Neural cell (in vitro differentiated cells): ENCODE results near the gene FXYD6. TPM values are rescaled to one million over a fixed set of nuclear protein-coding genes. Genes with fewer than 3 reads are reported as not detected.
"Not testable (repeated sequence)": the region's sequence is repeated elsewhere in the genome, so short reads cannot be mapped to it uniquely, and the experiment has no call there.

ENCODE experiments used
- H2AFZ ChIP-seq: fragments of 200-600, 300-800 bp; sonication (generic), shearing (Covaris generic); 2 replicates; pipeline ENCODE4 v1.6.0; 2014; ENCODE audit warnings: low read depth, mild to moderate bottlenecking, antibody characterized with exemption, low read length, moderate library complexity
- H3F3A ChIP-seq: fragments of 200-600 bp; shearing (Covaris generic); 2 replicates; pipeline ENCODE4 v1.6.1; 2016; ENCODE audit warnings: mild to moderate bottlenecking, moderate library complexity, mixed read lengths, antibody characterized with exemption, low read length; ENCODE audit not compliant: insufficient read depth, poor library complexity, severe bottlenecking
- H3K27ac ChIP-seq: fragments of 200-600, 300-800 bp; sonication (generic), shearing (Covaris generic); 2 replicates; pipeline ENCODE4 v1.5.1; 2014; ENCODE audit warnings: mild to moderate bottlenecking, low read length, moderate library complexity
- H3K27me3 ChIP-seq: fragments of 300-800, 200-600 bp; sonication (generic), shearing (Covaris generic); 2 replicates; pipeline ENCODE4 v1.6.0; 2014; ENCODE audit warnings: mild to moderate bottlenecking, low read depth, low read length, moderate library complexity; ENCODE audit not compliant: insufficient read depth
- H3K36me3 ChIP-seq: fragments of 300-800, 200-600 bp; sonication (generic), shearing (Covaris generic); 2 replicates; pipeline ENCODE4 v1.5.1; 2014; ENCODE audit warnings: mild to moderate bottlenecking, antibody characterized with exemption, low read length, moderate library complexity; ENCODE audit not compliant: insufficient read depth
- H3K4me2 ChIP-seq: fragments of 300-800, 200-600 bp; sonication (generic), shearing (Covaris generic); 2 replicates; pipeline ENCODE4 v1.6.0; 2014; ENCODE audit warnings: mild to moderate bottlenecking, low read length
- H3K4me3 ChIP-seq: fragments of 300-800, 200-600 bp; sonication (generic), shearing (Covaris generic); 2 replicates; pipeline ENCODE4 v1.5.1; 2014; ENCODE audit warnings: mild to moderate bottlenecking, low read length, moderate library complexity
- H3K79me2 ChIP-seq: fragments of 200-600 bp; shearing (Covaris generic); replicated peaks from 2 replicates; pipeline ENCODE4 v1.6.0; 2014; ENCODE audit warnings: mild to moderate bottlenecking, low read length, moderate library complexity; ENCODE audit not compliant: insufficient read depth
- H3K9ac ChIP-seq: fragments of 300-800, 200-600 bp; sonication (generic), shearing (Covaris generic); 2 replicates; pipeline ENCODE4 v1.6.1; 2016; ENCODE audit warnings: mild to moderate bottlenecking, low read length, mixed read lengths
- H3K9me2 ChIP-seq: fragments of 200-600 bp; shearing (Covaris generic); 2 replicates; pipeline ENCODE4 v1.6.1; 2016; ENCODE audit warnings: mild to moderate bottlenecking, low read length, mixed read lengths; ENCODE audit not compliant: insufficient read depth
- H3K9me3 ChIP-seq: fragments of 200-600, 300-800 bp; sonication (generic), shearing (Covaris generic); 2 replicates; pipeline ENCODE4 v1.6.1; 2016; ENCODE audit warnings: mild to moderate bottlenecking, mixed run types, low read length, moderate library complexity, mixed read lengths
- H4K20me1 ChIP-seq: fragments of 200-600 bp; shearing (Covaris generic); 2 replicates; pipeline ENCODE4 v1.6.1; 2016; ENCODE audit warnings: mild to moderate bottlenecking, mixed run types; ENCODE audit not compliant: insufficient read depth
- EP300 ChIP-seq: fragments of 450-650 bp; conservative IDR thresholded peaks from 2 replicates; pipeline ENCODE4 v1.6.1; 2014; ENCODE audit warnings: antibody characterized with exemption, mild to moderate bottlenecking, moderate library complexity; ENCODE audit not compliant: poor library complexity, severe bottlenecking
- EZH2 ChIP-seq: fragments of 200-600, 300-800 bp; shearing (Covaris generic), sonication (generic); IDR thresholded peaks from 2 replicates; pipeline ENCODE4 v1.6.1; 2014; ENCODE audit warnings: antibody characterized with exemption, low read length, borderline replicate concordance, mild to moderate bottlenecking; ENCODE audit not compliant: insufficient read depth, poor library complexity, severe bottlenecking
- MXI1 ChIP-seq: fragments of 450-650 bp; conservative IDR thresholded peaks from 2 replicates; pipeline ENCODE4 v1.6.1; 2014; ENCODE audit warnings: antibody characterized with exemption, mild to moderate bottlenecking; ENCODE audit not compliant: poor library complexity, severe bottlenecking
- POLR2AphosphoS5 ChIP-seq: IDR thresholded peaks from 2 replicates; pipeline ENCODE4 v1.6.1; 2012
- RAD21 ChIP-seq: fragments of 450-650 bp; conservative IDR thresholded peaks from 2 replicates; pipeline ENCODE4 v1.6.1; 2014; ENCODE audit warnings: antibody characterized with exemption, mild to moderate bottlenecking, moderate library complexity
- SMC3 ChIP-seq: fragments of 450-650 bp; conservative IDR thresholded peaks from 2 replicates; pipeline ENCODE4 v1.6.1; 2014; ENCODE audit warnings: antibody characterized with exemption, mild to moderate bottlenecking, moderate library complexity; ENCODE audit not compliant: poor library complexity
- TAF1 ChIP-seq: IDR thresholded peaks from 2 replicates; pipeline ENCODE4 v1.6.1; 2012; ENCODE audit warnings: low read depth
- polyA minus RNA-seq: library from RNA; depleted of rRNA, polyadenylated mRNA; stranded (reverse); fragments of >200 nt; gene quantifications from 2 replicates; pipeline ENCODE4 v1.2.3, GENCODE V29; 2014
- polyA plus RNA-seq: library from polyadenylated mRNA; depleted of rRNA; stranded (reverse); fragments of >200 nt; gene quantifications from 2 replicates; pipeline ENCODE4 v1.2.3, GENCODE V29; 2014
- TF ChIP-seq, protein P1 (sequence below): IDR thresholded peaks from 2 replicates; pipeline ENCODE4 v1.6.1; 2012; ENCODE audit warnings: borderline replicate concordance
- TF ChIP-seq, protein P2 (sequence below): fragments of 450-650 bp; IDR thresholded peaks from 2 replicates; pipeline ENCODE4 v1.5.1; 2014; ENCODE audit warnings: antibody characterized with exemption, mild to moderate bottlenecking, moderate library complexity; ENCODE audit not compliant: poor library complexity, severe bottlenecking

FXYD6 gene, protein sequence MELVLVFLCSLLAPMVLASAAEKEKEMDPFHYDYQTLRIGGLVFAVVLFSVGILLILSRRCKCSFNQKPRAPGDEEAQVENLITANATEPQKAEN
- polyA plus RNA-seq: 218 and 259 TPM in 2 replicates
- polyA minus RNA-seq: 169 and 170 TPM in 2 replicates

DNA sequence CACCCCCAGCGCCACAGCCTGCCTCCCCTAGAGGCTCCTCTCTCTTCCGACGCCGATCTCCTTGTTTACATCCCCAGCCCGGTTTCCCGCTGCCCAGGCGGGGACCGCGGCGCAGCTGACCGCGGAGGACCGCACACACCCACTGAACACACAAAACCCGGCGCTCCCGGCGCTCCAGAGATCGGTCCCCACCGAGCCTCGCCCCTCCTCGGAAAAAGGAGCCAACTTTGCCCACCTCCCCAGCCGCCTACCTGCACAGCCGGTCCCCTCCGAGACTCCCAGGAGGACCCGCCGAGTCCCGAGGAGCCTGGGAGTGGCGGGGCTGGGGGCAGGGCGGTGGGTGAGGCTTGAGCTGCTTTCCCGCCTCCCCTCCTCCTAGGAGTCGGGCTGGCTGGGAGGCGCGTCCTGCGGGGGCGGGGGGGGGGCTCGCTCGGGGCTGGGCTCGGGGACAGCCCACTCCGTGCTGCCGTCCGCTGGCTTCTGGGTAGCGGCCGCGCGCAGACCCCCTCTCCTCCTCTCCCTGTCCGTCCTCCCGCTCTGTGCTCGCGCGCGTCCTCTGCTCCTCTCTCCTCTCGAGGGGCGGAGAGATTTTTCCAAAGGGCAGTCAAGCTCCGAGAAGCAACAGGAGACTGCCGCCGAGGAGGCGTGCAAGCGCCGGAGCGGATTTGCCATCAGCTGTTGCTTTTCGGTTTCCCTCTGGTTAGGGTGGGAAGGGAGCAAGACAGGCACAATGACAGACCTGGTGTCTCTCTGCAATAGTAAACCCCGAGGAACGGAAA is at the start of gene FXYD6:
Gene FXYD6, minus strand, starts transcription at position 318 of the 779 bp plus-strand sequence. CDS start 33,882 bp downstream, outside the sequence.
- Histone ChIP-seq H3F3A (no peaks in the 10 kb centered on the region), H2AFZ (peak within 1 kb of the TSS; percentile 41), H3K4me2 (peak within 1 kb of the TSS; percentile 83), H3K27me3 (no peaks in the 10 kb centered on the region), H3K9me2 (no peaks in the 10 kb centered on the region), H3K79me2 (peaks cover 53% of the 10 kb centered on the region), H3K36me3 (no peaks in the 10 kb centered on the region), H4K20me1 (no peaks in the 10 kb centered on the region), H3K9me3 (no peaks in the 10 kb centered on the region), H3K4me3 (peak within 1 kb of the TSS; percentile 70), H3K9ac (peak within 1 kb of the TSS; percentile 97), H3K27ac (peak within 1 kb of the TSS; percentile 99)
- TF ChIP-seq POLR2AphosphoS5 (peak; percentile 71), RAD21 (peak; percentile 39), TAF1 (no peak), EZH2 (no peak), MXI1 (peak; percentile 47), EP300 (no peak), SMC3 (peak; percentile 24)
- TF ChIP-seq, protein P1, sequence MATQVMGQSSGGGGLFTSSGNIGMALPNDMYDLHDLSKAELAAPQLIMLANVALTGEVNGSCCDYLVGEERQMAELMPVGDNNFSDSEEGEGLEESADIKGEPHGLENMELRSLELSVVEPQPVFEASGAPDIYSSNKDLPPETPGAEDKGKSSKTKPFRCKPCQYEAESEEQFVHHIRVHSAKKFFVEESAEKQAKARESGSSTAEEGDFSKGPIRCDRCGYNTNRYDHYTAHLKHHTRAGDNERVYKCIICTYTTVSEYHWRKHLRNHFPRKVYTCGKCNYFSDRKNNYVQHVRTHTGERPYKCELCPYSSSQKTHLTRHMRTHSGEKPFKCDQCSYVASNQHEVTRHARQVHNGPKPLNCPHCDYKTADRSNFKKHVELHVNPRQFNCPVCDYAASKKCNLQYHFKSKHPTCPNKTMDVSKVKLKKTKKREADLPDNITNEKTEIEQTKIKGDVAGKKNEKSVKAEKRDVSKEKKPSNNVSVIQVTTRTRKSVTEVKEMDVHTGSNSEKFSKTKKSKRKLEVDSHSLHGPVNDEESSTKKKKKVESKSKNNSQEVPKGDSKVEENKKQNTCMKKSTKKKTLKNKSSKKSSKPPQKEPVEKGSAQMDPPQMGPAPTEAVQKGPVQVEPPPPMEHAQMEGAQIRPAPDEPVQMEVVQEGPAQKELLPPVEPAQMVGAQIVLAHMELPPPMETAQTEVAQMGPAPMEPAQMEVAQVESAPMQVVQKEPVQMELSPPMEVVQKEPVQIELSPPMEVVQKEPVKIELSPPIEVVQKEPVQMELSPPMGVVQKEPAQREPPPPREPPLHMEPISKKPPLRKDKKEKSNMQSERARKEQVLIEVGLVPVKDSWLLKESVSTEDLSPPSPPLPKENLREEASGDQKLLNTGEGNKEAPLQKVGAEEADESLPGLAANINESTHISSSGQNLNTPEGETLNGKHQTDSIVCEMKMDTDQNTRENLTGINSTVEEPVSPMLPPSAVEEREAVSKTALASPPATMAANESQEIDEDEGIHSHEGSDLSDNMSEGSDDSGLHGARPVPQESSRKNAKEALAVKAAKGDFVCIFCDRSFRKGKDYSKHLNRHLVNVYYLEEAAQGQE: peak; percentile 65
- TF ChIP-seq, protein P2, sequence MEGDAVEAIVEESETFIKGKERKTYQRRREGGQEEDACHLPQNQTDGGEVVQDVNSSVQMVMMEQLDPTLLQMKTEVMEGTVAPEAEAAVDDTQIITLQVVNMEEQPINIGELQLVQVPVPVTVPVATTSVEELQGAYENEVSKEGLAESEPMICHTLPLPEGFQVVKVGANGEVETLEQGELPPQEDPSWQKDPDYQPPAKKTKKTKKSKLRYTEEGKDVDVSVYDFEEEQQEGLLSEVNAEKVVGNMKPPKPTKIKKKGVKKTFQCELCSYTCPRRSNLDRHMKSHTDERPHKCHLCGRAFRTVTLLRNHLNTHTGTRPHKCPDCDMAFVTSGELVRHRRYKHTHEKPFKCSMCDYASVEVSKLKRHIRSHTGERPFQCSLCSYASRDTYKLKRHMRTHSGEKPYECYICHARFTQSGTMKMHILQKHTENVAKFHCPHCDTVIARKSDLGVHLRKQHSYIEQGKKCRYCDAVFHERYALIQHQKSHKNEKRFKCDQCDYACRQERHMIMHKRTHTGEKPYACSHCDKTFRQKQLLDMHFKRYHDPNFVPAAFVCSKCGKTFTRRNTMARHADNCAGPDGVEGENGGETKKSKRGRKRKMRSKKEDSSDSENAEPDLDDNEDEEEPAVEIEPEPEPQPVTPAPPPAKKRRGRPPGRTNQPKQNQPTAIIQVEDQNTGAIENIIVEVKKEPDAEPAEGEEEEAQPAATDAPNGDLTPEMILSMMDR: no peak

DNA sequence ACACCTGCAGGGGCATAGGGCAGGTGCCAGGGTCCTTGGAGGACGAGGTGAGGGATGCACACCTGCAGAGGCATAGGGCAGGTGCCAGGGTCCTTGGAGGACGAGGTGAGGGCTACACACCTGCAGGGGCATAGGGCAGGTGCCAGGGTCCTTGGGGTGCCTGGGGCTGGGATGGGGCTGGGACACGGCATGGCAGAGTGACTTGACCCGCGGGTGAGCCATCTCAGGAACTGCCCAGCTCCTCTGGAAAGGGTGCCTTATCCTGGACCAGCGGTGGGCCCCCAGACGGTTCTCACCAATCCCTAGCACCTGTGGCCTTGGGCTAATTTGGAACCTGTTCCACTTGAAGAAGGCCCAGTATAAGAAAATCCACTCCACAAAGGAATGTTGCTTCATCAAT is 49.7 kb upstream of the FXYD6 start:
- not testable (repeated sequence) for H4K20me1 ChIP-seq, H3K4me3 ChIP-seq, H3K79me2 ChIP-seq, H3K9ac ChIP-seq, H3K27ac ChIP-seq, H3F3A ChIP-seq, H3K9me3 ChIP-seq, H3K36me3 ChIP-seq, H3K27me3 ChIP-seq, H3K4me2 ChIP-seq, H2AFZ ChIP-seq, H3K9me2 ChIP-seq
